WERI-Rb-1 (cell line): Measurements from ENCODE around the gene MAD1L1.

ENCODE experiments used
- DNase-seq: peaks from one replicate; pipeline ENCODE4 v3.0.0-alpha.2; 2020
- H3K27ac ChIP-seq: fragments of 250-450 bp; sonication (Bioruptor Pico); 2 replicates; pipeline ENCODE4 v1.5.1; 2020; ENCODE audit warnings: mild to moderate bottlenecking, moderate library complexity
- H3K27me3 ChIP-seq: fragments of 250-450 bp; sonication (Bioruptor Pico); 2 replicates; pipeline ENCODE4 v1.5.1; 2021; ENCODE audit warnings: mild to moderate bottlenecking, low read depth, moderate library complexity; ENCODE audit not compliant: insufficient read depth, severe bottlenecking
- H3K36me3 ChIP-seq: fragments of 250-450 bp; sonication (Bioruptor Pico); 2 replicates; pipeline ENCODE4 v1.5.1; 2020; ENCODE audit warnings: mild to moderate bottlenecking, moderate library complexity
- H3K4me3 ChIP-seq: 2 replicates; pipeline ENCODE4 v1.5.1; 2011; ENCODE audit warnings: low read depth, mild to moderate bottlenecking, control low read depth, low read length
- H3K9me3 ChIP-seq: fragments of 250-450 bp; sonication (Bioruptor Pico); 2 replicates; pipeline ENCODE4 v1.5.1; 2021; ENCODE audit warnings: mild to moderate bottlenecking, moderate library complexity; ENCODE audit not compliant: severe bottlenecking
- CTCF ChIP-seq: IDR thresholded peaks from 2 replicates; pipeline ENCODE4 v1.5.1; 2011; ENCODE audit warnings: low read depth, mild to moderate bottlenecking, control low read depth, inconsistent platforms, low read length

MAD1L1 gene

DNA sequence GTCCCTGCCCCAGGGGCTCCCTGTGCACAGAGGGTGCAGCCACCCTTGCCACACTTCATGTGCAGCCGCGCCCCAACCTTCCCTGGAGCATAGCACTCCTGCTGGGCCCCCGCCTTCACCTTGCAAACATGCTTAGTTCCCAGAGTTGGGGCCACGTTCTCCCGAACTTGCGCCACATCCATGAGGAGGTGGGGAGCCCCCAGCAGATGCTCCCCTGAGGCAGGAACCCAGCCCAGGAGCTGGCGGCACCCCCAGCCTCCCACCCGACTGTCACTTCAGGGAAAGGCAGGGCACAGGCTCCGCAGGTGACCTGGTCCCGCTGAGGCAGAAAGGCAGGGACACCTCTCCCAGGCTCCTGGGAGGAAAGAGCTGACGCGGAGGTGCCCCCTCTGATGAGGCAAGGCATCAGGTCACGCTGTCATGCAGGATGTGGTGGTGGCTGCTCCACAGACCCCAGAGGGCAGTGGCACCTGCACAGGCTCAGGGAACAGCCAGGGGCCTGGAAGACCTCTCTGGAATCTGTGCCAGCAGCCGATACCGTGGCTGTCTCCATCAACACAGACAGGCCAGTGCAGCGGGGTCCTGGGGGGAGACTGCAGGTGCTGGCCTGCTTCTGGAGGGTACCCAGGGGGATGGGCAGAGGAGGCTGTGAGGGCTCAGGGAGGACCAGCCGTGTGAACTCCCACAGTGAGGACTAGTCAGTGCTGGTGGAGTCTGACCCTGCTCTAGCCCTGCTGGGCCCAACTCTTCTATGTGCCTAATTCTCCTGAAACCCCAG, 221.3 kb downstream of the MAD1L1 start:
- no peaks in the 10 kb centered on the region for H3K9me3 ChIP-seq
- DNase-seq = no peak
- H3K27me3 ChIP-seq = no peaks in the 10 kb centered on the region
- no peak overlapping the region for H3K27ac ChIP-seq
- TF ChIP-seq CTCF = no peak
- no peaks in the 10 kb centered on the region; the same call in 1 of the 2 replicates for H3K36me3 ChIP-seq
- no peak overlapping the region for H3K4me3 ChIP-seq

DNA sequence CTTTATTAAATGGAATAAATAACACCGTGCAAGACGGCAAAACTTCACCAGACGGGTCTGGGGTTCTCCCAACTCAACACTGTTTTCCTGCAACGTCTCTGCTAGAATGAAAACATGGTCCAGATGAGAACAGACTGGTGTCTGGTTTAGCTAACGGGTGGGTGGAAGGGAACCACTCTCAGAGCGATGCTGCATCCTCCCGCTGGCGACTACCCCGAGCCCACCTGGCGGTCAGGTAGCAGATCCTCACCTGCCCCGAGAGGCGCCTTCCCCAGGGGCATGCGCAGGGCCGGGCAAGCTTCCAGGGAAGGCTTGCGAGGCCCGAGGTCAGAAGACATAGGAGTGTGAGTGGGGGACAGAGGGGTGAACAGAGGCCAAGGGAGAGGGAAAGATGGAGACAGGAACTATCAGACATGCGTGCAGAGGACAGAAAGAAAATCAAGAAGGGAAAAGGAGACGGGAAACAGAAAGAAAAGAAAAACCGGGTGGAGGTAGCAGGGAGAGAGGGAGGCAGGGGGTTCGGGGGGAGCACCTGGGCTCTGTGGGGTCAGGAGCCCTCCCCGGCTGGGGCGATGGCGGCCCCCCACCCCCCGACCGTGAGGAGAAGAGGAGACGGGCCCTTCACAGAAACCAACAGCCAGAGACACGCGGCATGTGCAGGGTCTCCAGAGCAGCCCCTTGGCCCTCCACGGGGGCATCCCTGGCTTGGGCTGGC, 222.0 kb downstream of the MAD1L1 start:
- Histone ChIP-seq H3K4me3 (no peak overlapping the region), H3K36me3 (no peaks in the 10 kb centered on the region; the same call in 1 of the 2 replicates), H3K27me3 (no peaks in the 10 kb centered on the region), H3K27ac (no peak overlapping the region), H3K9me3 (no peaks in the 10 kb centered on the region)
- DNase-seq = no peak
- TF ChIP-seq CTCF = no peak

DNA sequence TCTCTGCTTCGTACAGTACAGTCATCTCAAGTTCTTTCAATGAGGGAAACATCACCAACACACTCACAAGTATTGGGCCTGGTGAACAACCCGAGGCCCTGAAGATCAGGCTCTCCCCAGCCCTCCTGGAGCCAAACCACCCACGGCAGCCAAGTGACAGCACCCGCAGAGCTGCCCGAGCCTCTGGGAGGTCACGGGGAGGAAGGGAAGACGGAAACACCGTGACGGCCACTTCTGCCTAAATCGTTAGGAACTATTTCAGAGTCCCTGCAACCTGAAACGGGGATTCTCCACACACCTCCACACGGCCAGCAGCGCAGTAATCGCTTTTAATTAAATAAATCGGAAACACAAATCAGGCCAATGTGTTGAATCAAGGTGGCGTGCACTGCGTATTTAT, 222.6 kb downstream of the MAD1L1 start:
- no peak for DNase-seq
- no peak overlapping the region for H3K27ac ChIP-seq
- no peak overlapping the region for H3K4me3 ChIP-seq
- no peaks in the 10 kb centered on the region; the same call in 1 of the 2 replicates for H3K36me3 ChIP-seq
- H3K9me3 ChIP-seq = no peaks in the 10 kb centered on the region
- TF ChIP-seq CTCF = no peak
- no peaks in the 10 kb centered on the region for H3K27me3 ChIP-seq

GRCh38 chr7:2009541-2010001, 223.2 kb downstream of the MAD1L1 start:
- DNase-seq = no peak
- Histone ChIP-seq H3K4me3 (no peak overlapping the region), H3K36me3 (no peaks in the 10 kb centered on the region; the same call in 1 of the 2 replicates), H3K27ac (no peak overlapping the region), H3K9me3 (no peaks in the 10 kb centered on the region), H3K27me3 (no peaks in the 10 kb centered on the region)
- no peak for TF ChIP-seq CTCF

DNA sequence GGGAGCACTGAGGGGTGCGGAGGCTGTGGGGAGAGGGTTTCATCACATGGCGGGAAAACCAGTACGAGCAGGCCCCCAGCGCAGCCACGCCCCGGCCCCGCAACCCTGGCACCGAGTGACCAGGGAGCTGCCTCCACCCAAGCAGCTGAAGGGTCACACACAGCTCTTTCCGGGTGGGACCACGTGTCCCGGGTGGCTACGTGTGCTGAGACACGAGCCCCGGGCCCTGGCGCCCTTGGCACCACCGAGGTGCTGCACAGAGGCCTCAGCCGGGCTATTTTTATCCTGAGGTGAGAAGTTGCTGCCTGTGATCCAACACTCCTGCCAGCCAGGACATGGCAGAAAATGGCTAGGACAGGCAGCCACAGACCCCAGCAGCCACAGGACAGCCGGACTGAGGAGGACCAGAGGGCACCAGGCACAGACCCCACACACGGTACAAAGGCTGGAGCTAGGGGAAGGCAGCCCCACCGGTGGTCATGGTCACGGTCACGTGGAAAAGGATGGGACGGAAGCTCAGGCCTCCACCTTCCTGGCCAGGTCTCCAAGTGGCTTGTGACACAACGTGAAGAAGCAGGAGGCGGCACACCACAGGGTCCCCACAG, 223.7 kb downstream of the MAD1L1 start:
- no peak overlapping the region for H3K4me3 ChIP-seq
- no peaks in the 10 kb centered on the region; the same call in 1 of the 2 replicates for H3K36me3 ChIP-seq
- DNase-seq = no peak
- no peaks in the 10 kb centered on the region for H3K9me3 ChIP-seq
- no peak for TF ChIP-seq CTCF
- no peaks in the 10 kb centered on the region for H3K27me3 ChIP-seq
- H3K27ac ChIP-seq = no peak overlapping the region
